ENCODE measurements around the gene ABHD15. TPM values are rescaled to one million over a fixed set of nuclear protein-coding genes. Genes with fewer than 3 reads are reported as not detected.

Gene ABHD15
- total RNA-seq, 2 donors from 2014 or later = 5.1 to 10.6 TPM

DNA sequence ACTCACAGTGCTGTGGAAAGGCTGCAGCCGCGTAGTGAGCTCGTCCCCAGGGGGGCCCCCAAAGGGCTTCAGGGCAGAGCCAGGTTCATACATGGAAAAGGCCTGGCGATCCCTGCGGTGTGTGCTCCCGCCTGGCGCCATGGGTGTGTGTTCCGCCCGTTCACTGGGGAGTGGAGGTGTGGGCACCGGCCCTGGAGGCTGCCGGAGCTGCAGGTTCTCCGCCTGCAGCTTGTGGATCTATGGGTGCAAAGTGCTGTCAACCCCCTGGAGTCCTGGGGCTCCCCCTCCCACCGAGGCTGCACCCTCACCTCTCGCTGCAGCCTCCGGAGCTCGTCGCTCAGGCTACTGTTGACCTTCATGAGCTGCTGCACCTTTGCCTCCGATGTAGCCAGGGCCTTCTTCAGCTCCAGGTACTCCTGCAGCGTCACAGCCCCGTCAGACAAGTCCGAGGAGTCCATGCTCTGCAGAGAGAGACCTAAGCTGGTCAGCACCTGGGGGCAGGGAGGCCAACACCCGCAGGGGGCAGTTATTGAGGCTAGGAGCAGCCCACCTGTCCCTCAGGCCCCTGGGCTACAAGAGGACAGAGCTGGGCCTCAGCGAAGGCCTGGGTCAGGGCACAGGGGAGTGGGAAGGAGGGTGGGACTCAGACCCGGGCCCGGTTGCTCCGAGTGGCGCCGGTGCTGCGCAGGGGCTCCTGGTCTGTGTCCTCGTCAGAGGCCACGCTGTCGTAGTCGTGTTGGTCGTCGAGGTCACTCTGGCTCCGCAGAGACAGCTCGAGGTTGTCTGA lies 9.6 kb upstream of the ABHD15 start:
- Mint-ChIP-seq H3K27ac (no peak overlapping the region), H3K36me3 (peaks cover 15 to 21% of the 10 kb centered on the region in 2 donors), H3K9me3 (no peaks in the 10 kb centered on the region)
- no peak for ATAC-seq
- DNase-seq (ENCODE audit: low spot score in 2 of 2) = peak in 1 of 2 donors; percentile 52

DNA sequence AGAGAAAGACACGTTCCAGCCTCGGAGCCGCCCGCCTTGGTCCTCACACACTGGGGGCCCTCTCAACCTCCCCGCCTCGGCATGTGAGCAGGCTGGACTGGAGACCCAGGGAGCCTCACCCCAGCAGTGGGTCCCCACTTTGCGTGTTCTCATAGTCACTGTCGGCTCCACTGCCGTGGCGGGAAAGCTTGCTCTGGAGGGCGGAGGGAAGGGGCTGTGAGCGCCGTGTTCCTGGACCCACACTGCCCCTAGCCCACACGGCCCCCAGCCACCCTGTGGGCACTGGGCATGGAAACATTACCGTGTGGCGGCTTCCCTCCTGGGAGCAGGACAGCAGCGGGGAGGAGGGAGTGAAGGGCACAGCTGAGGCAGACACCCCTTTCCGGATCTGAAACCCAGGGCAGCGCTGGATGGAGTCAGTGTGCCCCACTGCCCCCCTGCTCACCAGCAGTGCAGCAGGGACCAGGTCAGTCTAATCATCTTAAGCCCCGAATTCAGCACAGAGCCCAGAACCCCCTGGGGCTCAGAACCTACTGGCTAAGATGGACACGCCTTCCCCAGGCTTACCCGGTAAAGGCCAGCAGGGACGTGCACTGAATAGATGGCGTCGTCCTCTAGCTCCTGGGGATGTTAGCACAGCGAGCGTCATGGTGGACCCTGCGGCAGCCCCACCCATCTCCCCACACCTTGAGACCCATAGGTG lies 8.8 kb upstream of the ABHD15 start:
- Mint-ChIP-seq H3K27ac (peak overlapping the region in 1 of 2 donors; percentile 65), H3K36me3 (peaks cover 9 to 17% of the 10 kb centered on the region in 2 donors), H3K9me3 (no peaks in the 10 kb centered on the region)
- ATAC-seq = no peak
- no peak for DNase-seq (ENCODE audit: low spot score in 2 of 2)

DNA sequence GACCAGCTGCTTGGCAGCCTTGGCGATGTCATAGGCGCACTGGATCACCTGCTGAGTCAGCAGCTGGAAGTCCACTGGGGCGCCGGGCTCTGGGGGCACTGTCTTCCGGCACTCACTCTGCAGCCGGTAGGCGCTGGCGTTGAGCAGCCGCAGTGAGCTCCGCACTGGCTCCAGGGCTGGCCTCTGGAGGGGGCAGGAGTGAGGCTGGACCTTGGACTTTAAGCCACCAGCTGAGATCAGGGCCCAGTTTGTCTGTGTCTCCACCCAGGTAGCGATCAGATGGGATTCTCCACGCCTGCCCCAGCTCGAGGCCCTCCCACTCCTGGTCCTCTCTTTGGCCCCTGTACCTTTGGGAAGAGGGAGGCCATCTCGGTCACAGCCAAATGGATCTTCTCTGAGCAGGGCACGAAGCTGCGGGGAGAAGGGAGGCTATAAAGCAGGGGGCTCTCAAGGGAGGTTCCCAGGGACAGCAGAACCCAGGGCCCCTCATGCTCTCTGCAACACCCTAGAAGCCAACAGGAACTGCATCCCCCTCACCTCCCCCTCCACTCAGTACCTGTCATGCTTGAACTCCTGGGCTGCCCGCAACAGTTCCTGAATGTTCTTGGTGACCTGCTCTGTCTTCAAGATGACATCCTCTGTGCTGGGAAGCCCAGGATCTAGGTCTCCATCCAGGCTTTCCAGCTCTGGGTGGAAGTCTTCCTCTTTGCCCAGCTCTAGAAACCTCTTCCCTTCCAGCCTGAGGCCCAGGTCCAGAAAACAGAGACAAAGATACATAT lies 8.1 kb upstream of the ABHD15 start:
- H3K9me3 Mint-ChIP-seq = no peaks in the 10 kb centered on the region
- peaks cover 2 to 12% of the 10 kb centered on the region in 2 donors for H3K36me3 Mint-ChIP-seq
- H3K27ac Mint-ChIP-seq = peak overlapping the region; percentile 61 to 65
- ATAC-seq = no peak
- no peak for DNase-seq (ENCODE audit: low spot score in 2 of 2)

DNA sequence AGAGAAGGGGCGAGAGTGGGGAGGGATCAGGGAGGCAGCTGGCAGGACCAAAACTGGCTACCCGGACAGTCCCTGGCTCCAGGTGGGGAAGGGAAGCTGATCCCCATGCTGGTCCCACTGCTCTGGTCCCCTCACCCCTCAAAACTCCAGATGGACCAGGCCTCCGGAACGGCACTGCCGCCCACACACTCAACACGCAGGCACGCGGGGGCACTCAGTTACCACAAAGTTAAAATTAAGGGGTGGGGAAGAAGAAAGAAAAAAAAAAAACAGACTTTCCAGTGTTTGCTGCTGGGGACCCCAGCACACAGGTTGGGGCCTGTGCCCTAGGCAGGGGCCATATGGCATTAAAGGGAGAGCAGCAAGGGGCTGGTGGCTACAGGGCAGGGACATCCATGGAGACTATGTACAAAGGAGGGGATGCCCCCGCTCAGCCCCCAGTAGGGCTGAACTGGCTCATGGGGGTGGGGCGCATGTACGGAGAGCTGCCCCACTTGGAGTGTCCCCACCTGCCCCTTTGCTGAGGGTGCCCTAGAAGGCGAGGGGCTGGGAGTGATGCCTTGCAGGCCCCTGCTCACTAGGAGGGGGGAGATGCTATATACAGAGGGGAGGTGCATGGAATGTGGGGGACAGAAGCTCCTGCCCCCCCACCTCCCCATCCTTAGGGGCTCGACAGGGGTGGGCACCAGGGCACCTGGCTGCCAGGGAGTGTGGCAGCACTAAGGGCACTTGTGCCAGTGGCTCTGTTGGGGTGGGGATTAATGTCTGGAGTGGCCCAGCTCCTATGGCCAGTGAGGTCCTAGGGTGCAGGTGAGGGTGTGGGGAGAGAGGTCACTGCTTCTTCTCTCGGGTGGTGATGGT lies 7.3 kb upstream of the ABHD15 start:
- H3K36me3 Mint-ChIP-seq = peaks cover 0 to 10% of the 10 kb centered on the region in 2 donors
- H3K27ac Mint-ChIP-seq = peak overlapping the region; percentile 65 to 72
- ATAC-seq = no peak

DNA sequence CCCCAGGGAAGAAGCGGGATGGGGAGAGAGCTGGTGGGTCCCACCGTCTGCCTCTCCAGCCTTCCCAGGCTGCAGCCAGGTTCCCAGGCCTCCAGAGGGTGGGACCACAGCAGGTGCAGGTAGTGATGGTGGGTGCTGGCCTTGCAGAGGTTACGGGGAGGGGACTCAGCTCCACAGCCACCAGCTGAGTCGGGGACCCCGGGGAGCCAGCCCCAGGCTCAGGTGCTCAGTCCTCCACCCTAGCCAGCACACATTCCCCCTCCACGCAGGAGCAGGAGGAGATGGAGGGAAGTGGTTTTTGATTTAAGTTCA lies 6.7 kb upstream of the ABHD15 start:
- peak overlapping the region; percentile 65 to 72 for H3K27ac Mint-ChIP-seq
- no peaks in the 10 kb centered on the region for H3K9me3 Mint-ChIP-seq
- peaks cover 0 to 10% of the 10 kb centered on the region in 2 donors for H3K36me3 Mint-ChIP-seq
- ATAC-seq = no peak
- DNase-seq (ENCODE audit: low spot score in 2 of 2) = no peak

More for the DNA sequence above, 7.3 kb upstream of the ABHD15 start:
- no peaks in the 10 kb centered on the region for H3K9me3 Mint-ChIP-seq
- DNase-seq (ENCODE audit: low spot score in 2 of 2) = no peak

DNA sequence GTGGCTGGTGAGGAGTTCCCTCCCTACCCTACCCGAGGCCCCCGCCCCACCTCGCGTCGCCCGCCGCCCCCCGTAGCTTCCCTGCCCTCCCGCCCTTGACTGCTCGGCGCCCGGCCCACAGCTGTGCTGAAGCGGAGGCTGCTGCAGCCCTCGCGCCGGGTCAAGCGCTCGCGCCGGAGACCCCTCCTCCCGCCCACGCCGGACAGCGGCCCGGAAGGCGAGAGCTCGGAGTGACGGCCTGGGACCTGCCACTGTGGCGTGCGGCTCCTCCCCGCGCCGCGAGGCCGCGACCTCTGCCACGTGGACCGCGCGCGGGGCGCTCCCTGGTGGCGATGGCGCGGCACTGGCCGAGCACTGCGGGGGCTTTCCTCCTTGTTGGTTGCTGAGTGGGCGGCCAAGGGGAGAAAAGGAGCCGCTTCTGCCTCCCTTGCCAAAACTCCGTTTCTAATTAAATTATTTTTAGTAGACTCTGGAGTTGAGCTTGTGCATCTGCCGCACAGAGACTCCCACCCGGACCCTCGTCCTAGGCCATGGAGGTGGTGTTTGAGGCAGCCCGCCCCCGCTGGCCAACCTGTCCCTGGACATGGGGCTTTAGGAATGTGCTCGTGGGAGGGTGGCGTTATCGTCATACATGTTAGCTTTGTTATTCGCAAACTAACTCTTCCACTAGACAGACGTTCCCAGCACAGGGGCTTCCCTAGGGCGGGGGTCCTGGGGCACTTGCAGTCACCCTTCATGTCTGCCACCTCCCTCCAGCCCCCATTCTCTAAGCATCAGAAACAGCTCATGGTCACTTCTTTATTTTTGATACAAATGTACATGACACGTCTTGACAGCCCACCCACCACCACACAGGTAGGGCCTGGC lies 6.1 kb upstream of the ABHD15 start:
- DNase-seq (ENCODE audit: low spot score in 2 of 2) (peak; percentile 59 to 68), ATAC-seq (peak in 1 of 2 donors; percentile 24)
- H3K36me3 Mint-ChIP-seq = peaks cover 0 to 10% of the 10 kb centered on the region in 2 donors
- peak overlapping the region; percentile 55 to 72 for H3K27ac Mint-ChIP-seq
- no peaks in the 10 kb centered on the region for H3K9me3 Mint-ChIP-seq

DNA sequence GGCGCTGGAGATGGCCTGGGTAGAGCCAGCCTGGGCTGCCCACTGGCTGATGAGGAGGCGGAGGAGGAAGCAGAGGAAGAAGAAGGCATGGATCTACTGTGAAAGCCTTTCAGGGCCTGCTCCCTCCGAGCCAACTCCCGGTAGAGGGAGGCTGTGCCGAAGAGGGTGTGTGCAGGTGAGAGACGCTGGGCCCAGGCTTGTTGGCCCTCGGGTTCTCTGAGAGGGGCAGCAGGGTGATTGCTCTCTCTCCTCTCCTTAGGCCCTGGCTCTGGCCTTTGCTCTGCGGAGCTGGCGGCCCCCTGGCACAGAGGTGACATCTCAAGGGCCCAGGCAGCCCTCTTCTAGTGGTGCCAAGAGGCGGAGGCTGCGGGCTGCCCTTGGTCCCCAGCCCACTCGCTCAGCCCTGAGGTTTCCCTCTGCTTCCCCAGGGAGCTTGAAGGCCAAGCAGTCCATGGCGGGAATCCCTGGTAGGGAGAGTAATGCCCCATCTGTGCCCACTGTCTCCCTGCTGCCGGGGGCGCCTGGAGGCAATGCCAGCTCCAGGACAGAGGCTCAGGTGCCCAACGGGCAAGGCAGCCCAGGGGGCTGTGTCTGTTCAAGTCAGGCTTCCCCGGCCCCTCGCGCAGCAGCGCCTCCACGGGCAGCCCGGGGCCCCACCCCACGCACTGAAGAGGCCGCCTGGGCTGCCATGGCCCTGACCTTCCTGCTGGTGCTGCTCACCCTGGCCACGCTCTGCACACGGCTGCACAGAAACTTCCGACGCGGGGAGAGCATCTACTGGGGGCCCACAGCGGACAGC lies 5.2 kb upstream of the ABHD15 start:
- DNase-seq (ENCODE audit: low spot score in 2 of 2) = no peak
- Mint-ChIP-seq H3K27ac (no peak overlapping the region), H3K36me3 (peaks cover 0 to 10% of the 10 kb centered on the region in 2 donors)

DNA sequence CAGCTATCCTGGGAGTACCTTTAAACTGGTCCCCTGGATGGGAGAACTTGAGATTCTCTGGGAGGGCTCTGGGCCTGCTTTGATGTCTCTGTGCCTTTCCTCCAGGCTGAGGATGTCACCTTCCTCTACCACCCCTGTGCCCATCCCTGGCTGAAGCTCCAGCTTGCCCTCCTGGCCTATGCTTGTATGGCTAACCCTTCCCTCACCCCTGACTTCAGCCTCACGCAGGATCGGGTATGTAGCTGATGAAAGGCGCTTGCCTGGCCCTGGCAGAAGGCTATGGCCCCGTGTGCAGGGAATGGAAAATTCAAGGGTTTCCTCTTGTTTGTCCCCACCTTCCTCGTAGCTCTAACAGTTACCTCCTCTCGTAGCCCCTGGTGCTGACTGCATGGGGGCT lies 4.6 kb upstream of the ABHD15 start:
- H3K27ac Mint-ChIP-seq = no peak overlapping the region

More for the DNA sequence above, 5.2 kb upstream of the ABHD15 start:
- no peak for ATAC-seq
- no peaks in the 10 kb centered on the region for H3K9me3 Mint-ChIP-seq

DNA sequence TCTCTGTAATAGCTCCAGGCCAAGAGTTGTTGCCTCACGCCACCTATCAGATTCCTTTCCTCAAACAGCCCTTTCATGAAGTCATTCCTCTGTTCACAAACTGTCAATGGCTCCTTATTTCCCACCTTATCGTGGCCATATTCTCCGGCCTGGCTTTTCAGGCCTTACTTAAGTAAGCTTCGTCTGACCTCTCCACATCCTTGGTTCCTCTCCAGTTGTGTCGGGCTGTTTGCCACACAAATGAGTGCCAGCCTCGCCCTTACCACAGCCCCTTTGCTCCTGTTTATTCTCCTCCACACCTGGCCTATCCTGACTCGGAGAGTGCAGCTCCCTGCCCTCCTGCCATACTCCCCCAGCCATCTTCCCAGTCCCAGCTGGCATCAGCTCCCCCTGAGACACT lies 3.7 kb upstream of the ABHD15 start:
- peaks cover 5 to 15% of the 10 kb centered on the region in 2 donors for H3K36me3 Mint-ChIP-seq

More for the DNA sequence above, 4.6 kb upstream of the ABHD15 start:
- no peak for ATAC-seq
- no peak for DNase-seq (ENCODE audit: low spot score in 2 of 2)
- Mint-ChIP-seq H3K36me3 (peaks cover 0 to 10% of the 10 kb centered on the region in 2 donors), H3K9me3 (no peaks in the 10 kb centered on the region)

DNA sequence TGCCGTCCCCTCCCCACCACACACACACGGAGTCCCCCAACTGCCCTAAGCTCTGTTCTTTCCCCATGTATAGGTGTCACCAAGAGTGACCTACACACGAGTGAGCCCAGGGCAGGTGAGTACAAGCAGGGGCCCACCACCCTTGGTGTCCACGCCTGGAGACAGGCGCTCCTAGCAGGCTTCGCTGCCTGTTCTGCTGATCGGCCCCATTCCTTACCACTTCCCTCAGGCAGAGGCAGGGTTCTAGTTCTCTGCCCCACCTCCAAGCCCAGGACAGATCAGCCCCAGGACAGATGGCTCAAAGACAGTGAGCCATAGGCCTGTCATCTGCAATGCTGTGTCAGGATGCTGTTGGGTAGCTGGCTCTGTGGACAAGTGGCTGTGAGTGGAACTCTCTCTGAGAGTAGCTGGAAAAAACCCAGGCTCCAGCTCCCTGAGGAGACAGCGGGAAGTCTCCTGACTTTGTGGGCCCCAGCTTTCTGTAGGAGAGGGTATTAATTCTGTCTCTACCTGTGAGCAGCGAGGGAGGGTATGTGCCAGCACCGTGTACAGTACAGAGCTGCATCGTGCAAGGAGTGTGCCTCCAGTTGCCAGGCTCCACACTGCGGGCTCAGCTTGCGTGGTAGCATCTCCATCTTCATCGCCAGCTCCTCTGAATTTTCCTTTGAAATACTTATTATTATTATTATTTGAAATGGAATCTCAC lies 2.6 kb upstream of the ABHD15 start:
- peaks cover 5 to 15% of the 10 kb centered on the region in 2 donors for H3K36me3 Mint-ChIP-seq
- no peaks in the 10 kb centered on the region for H3K9me3 Mint-ChIP-seq
- peak overlapping the region; percentile 78 to 88 for H3K27ac Mint-ChIP-seq
- ATAC-seq (no peak), DNase-seq (ENCODE audit: low spot score in 2 of 2) (no peak)

More for the DNA sequence above, 3.7 kb upstream of the ABHD15 start:
- H3K27ac Mint-ChIP-seq = no peak overlapping the region
- DNase-seq (ENCODE audit: low spot score in 2 of 2) (no peak), ATAC-seq (no peak)
- H3K9me3 Mint-ChIP-seq = no peaks in the 10 kb centered on the region

DNA sequence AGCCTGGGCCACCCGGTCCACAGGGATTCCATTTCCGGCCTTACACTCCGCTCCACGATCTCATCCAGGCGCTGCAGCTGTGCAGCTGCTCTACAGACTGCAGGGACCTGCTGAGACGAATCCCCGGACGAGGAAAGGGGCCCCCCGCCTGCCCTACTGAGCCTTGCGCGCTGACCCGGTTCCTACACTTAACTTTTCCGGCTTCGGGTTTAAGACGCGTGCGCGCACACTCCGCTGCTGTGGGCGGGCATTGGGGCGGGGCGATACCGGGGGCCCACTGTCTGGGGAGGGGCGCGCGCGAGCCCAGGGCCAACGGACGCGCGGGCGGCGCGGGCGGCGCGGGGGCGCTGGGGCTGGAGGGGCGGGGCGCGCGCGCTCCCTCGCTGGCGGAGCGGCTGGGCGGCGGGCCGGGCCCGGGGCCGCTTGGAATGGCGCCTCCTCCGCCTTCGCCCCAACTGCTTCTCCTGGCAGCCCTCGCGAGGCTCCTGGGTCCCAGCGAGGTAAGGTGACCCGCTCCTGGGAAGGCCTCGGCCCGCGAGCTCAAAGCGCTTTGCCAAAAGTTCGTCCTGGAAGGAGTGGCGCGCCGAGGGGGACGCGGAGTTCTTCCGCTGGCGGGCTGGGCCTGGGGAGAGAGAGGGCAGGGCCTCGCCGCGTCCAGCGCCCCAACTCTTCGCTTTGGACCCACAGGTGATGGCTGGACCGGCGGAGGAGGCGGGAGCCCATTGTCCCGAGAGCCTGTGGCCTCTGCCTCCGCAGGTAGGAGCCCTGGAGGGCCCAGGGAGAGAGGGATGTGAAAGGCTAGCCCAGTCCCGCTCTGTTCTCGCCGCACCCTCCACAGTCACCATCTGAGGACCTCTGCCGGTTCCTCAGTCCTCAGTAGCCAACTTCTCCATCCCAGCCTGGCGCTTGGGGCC lies 1.8 kb upstream of the ABHD15 start, which contains the start of gene TP53I13:
Gene TP53I13 (plus strand): TSS at position 371 of the 914 bp plus-strand sequence. CDS start 58 bp downstream, at position 429.
- Mint-ChIP-seq H3K9me3 (no peaks in the 10 kb centered on the region), H3K36me3 (peaks cover 5 to 15% of the 10 kb centered on the region in 2 donors), H3K27ac (peak within 1 kb of the TSS; percentile 88 to 90)
- ATAC-seq (peak; percentile 60 to 63), DNase-seq (ENCODE audit: low spot score in 2 of 2) (peak; percentile 84 to 87)

DNA sequence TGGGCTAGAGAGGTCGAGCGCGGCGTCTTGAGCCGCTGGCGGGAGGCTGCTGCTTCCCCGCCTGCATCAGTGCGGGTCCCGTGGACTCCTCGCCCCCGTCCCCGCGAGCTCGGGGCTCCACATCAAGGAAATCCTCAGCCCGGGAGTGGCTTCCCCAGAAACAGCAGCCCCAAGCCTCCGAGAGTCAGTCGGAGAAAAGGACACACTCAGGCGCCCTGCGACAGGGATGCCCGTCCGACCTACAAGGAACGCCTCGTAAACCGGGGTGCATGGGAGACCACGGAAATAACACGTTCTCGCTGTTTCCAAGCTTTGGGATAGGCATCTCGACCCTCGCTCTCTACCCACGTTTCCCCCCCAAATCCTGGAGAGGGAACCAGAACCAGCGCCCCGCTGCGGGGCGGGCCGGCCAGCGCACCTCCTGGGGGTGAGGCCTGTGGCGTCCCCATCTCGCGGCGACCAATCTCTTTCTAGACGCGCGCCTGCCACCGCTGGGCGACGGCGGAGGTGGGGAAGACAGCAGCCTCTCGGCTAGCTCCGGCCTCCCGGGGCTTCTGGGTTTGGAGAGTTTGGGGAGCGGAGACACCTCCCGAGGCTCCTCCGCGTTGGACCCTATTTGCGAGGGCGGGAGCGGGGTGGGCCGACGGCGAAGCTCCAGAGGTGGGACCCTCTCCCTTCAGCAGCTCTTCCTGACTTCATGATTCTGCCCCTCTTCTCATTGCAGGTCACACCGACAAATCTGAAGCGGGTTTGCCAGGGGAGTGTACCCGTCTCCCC lies 905 bp upstream of the ABHD15 start:
- H3K27ac Mint-ChIP-seq = peak overlapping the region; percentile 88 to 90
- peak; percentile 79 to 84 for DNase-seq (ENCODE audit: low spot score in 2 of 2)
- ATAC-seq = peak; percentile 66 to 68
- H3K36me3 Mint-ChIP-seq = peaks cover 7 to 11% of the 10 kb centered on the region in 2 donors
- H3K9me3 Mint-ChIP-seq = no peaks in the 10 kb centered on the region

DNA sequence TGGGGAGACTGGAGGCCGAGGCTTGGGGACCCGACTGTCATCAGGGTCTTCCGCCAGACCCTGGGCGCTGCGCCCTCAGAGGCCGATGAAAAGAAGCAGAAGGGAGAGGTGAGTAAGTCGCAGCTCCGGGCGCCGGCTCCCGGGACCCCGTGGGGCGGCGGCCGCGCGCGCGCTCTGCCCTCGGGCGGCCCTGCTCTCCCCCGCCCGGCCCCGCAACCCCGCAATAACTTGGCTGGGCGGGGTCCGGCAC lies 392 bp upstream of the ABHD15 start:
- H3K27ac Mint-ChIP-seq = peak overlapping the region; percentile 22 to 88
- peaks cover 11 to 16% of the 10 kb centered on the region in 2 donors for H3K36me3 Mint-ChIP-seq
- DNase-seq (ENCODE audit: low spot score in 2 of 2) (no peak), ATAC-seq (peak; percentile 12 to 13)
- no peaks in the 10 kb centered on the region for H3K9me3 Mint-ChIP-seq

Measured in activated naive CD4-positive, alpha-beta T cell treated with anti-CD3 and anti-CD28 coated beads, Interleukin-2, amount 50 U/mL, for 72 hours (primary cell).